ENCODE results near the gene YPEL4. TPM values are rescaled to one million over a fixed set of nuclear protein-coding genes. Genes with fewer than 3 reads are reported as not detected.

YPEL4 gene
- 0.18 TPM in 1 of 2 replicates, not detected in the other for total RNA-seq

DNA sequence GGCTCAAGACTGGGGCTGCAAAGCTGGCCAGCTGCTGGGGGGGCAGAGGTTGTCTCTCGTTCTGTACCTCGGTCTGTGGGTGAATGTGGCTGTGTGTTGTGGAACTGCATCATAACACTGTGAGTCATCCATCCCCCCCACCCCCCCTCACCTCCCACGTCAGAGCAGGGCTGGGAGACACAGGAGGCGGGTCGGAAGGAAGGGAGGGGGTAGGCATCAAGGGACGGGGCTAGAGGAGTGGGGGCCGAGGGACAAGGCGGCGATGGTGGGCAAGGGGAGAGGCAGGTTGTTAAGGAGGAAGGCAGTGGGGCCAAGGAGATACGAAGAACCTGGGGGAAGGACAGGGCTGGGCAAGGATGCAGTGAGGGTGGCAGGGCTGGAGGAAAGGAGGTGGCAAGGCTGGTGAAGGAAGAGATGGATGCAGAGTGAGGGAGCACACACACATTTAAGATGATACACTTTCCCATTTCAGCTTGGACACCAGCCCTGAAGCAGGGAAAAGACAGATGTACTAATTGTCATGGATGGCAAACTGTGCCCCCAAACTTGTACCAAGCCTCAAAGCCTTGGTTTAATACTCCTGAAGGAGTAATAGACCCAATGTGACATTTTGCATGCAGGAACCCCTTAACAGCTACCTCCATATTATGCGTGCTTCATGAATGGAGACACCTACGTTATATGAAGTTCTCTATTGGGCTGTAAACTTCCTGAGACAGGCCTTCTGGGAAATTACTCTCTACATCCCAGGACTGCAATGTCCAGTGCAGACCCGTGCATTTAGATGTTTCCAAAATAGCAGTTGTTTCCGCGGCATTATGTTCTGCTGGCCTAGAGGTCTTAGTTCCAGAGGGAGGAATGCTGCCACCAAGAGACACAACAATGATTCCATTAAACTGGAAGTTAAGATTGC, at the start of gene YPEL4:
TSS of gene YPEL4 (minus strand) at position 87 of the 913 bp plus-strand sequence. CDS start 2,805 bp downstream, outside the sequence.

DNA sequence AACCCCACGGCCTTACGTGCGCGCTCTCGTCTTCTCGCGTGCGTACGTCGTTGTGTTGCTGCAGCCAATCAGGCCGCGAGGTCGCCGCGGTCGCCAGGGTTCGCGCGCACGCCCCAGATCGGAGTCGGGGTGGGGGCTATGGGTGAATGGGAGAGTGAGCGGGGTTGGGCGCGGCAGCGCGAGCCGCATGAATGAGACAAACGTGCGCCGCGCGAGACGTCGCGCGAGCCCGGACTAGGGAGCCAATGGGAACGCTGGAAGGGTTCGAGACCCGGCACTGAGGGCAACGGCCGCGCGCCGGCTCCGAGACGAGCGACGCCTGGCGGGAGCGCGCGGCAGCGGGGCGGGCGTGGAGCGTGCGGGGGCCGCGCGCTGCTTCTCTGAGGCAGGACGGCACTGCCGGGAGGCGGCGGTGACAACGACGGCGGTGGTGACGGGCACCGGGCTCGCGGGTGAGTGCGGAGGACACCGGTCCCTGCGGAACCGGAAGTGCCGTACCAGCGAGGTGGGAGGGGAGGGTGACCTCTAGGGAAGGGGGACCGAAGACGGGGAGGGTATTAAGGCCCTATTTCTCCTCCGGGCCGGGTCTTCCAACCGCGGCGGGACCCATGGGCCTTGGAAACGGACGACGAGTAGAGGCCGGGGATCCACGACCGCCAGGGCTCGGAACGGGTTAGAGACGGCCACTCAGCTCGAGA, 18.2 kb upstream of the YPEL4 start, which contains the start of gene ZDHHC5:
TSS of gene ZDHHC5 (plus strand) at position 379 of the 698 bp plus-strand sequence. CDS start 4,977 bp downstream, outside the sequence.

GRCh38 chr11:57657194-57658022, 7.7 kb upstream of the YPEL4 start, which contains the start of gene CLP1:
TSS of gene CLP1 (plus strand) at chr11:57657762. CDS start at chr11:57659477, 1,715 bp downstream.

GRCh38 chr11:57597461-57597915, 52.2 kb downstream of the YPEL4 start, which contains the start of gene SERPING1:
TSS of gene SERPING1 (plus strand) at chr11:57597685. CDS start at chr11:57598271, 586 bp downstream.

Other genes starting within 250 kb of the YPEL4 start
- gene SLC43A3, start 222.8 kb downstream of the YPEL4 start, total RNA-seq = 83.5 and 190 TPM in 2 replicates
- 1.4 and 1.7 TPM in 2 replicates for gene RTN4RL2, start 189.4 kb downstream of the YPEL4 start, total RNA-seq
- 19.9 and 20.9 TPM in 2 replicates for gene SLC43A1, start 134.2 kb downstream of the YPEL4 start, total RNA-seq
- gene TIMM10, start 119.2 kb downstream of the YPEL4 start, total RNA-seq = 41.5 and 43.8 TPM in 2 replicates
- gene SMTNL1, start 112.3 kb downstream of the YPEL4 start, total RNA-seq = not detected in 2 replicates
- gene UBE2L6, start 82.2 kb downstream of the YPEL4 start, total RNA-seq = 66.6 and 96.0 TPM in 2 replicates
- 157 and 185 TPM in 2 replicates for gene SERPING1, start 52.2 kb downstream of the YPEL4 start, total RNA-seq
- gene CLP1, start 7.8 kb upstream of the YPEL4 start, total RNA-seq = 15.8 and 23.9 TPM in 2 replicates
- 36.9 and 42.5 TPM in 2 replicates for gene ZDHHC5, start 18.2 kb upstream of the YPEL4 start, total RNA-seq
- gene MED19, start 62.3 kb upstream of the YPEL4 start, total RNA-seq = 28.0 and 31.5 TPM in 2 replicates
- gene TMX2, start 62.7 kb upstream of the YPEL4 start, total RNA-seq = 61.4 and 76.0 TPM in 2 replicates
- 182 and 215 TPM in 2 replicates for gene SELENOH, start 91.6 kb upstream of the YPEL4 start, total RNA-seq
- gene BTBD18, start 101.9 kb upstream of the YPEL4 start, total RNA-seq = not detected in 2 replicates
- gene CTNND1, start 111.9 kb upstream of the YPEL4 start, total RNA-seq = 68.3 and 83.8 TPM in 2 replicates

Data from myometrial cell (primary cell).